ENCODE data around the gene CYLC2. TPM values are rescaled to one million over a fixed set of nuclear protein-coding genes. Genes with fewer than 3 reads are reported as not detected.

Gene CYLC2
- polyA plus RNA-seq, 3 donors, result not detected

DNA sequence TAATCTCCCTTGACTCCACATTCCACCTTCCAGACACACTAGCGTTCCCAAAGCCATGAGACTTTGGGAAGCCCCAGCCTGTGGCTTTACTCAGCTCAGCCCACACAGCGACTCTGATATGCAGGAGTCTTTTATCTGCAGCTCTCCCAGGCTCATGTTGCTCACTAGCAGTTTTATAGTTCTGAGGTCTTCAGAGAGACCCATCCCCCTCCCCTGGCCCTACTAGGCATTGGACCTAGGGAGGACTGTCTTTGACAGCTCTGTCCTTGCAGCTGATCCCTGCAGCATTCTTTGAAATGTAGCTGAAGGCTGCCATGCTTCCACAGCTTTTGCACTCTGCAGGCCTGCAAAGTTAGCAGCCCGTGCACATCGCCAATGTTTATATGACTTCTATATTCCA lies 19.9 kb upstream of the CYLC2 start:
- Histone ChIP-seq H3K9me3 (replicated peaks in 1 of 2; ENCODE audit: control insufficient read depth in 1 of 2, insufficient read depth in 1 of 2, low read length in 2 of 2) (peaks cover 14 to 16% of the 10 kb centered on the region in 2 donors), H3K4me1 (ENCODE audit: control insufficient read depth in 1 of 2, insufficient read depth in 2 of 2, low read length in 2 of 2) (no peaks in the 10 kb centered on the region), H3K27me3 (ENCODE audit: control insufficient read depth in 2 of 2, insufficient read depth in 2 of 2, low read length in 2 of 2) (no peaks in the 10 kb centered on the region), H3K4me2 (replicated peaks; ENCODE audit: extremely low read depth, low read length, poor library complexity, severe bottlenecking) (no peak overlapping the region), H3K27ac (ENCODE audit: low read depth in 1 of 2, low read length in 2 of 2) (no peak overlapping the region), H3K4me3 (replicated peaks in 1 of 3; ENCODE audit: low read depth in 2 of 3, low read length in 3 of 3) (no peak overlapping the region), H3K9ac (ENCODE audit: insufficient read depth, low read length, poor library complexity, severe bottlenecking) (no peak overlapping the region), H3K79me2 (ENCODE audit: insufficient read depth, low read length) (no peaks in the 10 kb centered on the region), H3K36me3 (replicated peaks in 1 of 2; ENCODE audit: control insufficient read depth in 1 of 2, insufficient read depth in 2 of 2, low read length in 2 of 2) (no peaks in the 10 kb centered on the region), H2AFZ (ENCODE audit: insufficient read depth, low read depth, low read length, poor library complexity, severe bottlenecking) (no peak overlapping the region), H4K20me1 (ENCODE audit: insufficient read depth, low read length) (no peaks in the 10 kb centered on the region)
- intact Hi-C loops (cut with micrococcal nuclease), result no loop called here
- WGBS (ENCODE audit: insufficient coverage), result 87% methylated on average over 4 of the region's 4 CpGs
- peaks cover 2 to 16% (median 9%) of the 10 kb centered on the region in 7 donors for H3K9me3 Mint-ChIP-seq
- no peaks in the 10 kb centered on the region for H3K36me3 Mint-ChIP-seq
- TF ChIP-seq, protein P1, sequence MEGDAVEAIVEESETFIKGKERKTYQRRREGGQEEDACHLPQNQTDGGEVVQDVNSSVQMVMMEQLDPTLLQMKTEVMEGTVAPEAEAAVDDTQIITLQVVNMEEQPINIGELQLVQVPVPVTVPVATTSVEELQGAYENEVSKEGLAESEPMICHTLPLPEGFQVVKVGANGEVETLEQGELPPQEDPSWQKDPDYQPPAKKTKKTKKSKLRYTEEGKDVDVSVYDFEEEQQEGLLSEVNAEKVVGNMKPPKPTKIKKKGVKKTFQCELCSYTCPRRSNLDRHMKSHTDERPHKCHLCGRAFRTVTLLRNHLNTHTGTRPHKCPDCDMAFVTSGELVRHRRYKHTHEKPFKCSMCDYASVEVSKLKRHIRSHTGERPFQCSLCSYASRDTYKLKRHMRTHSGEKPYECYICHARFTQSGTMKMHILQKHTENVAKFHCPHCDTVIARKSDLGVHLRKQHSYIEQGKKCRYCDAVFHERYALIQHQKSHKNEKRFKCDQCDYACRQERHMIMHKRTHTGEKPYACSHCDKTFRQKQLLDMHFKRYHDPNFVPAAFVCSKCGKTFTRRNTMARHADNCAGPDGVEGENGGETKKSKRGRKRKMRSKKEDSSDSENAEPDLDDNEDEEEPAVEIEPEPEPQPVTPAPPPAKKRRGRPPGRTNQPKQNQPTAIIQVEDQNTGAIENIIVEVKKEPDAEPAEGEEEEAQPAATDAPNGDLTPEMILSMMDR (IDR thresholded peaks at IDR 0.05), result no peak
- no peak for DNase-seq
- no peak overlapping the region for H3K4me3 Mint-ChIP-seq
- no peaks in the 10 kb centered on the region for H3K27me3 Mint-ChIP-seq (ENCODE audit: low read depth in 3 of 3)
- H3K27ac Mint-ChIP-seq, result peak overlapping the region in 1 of 7 donors; percentile 41
- H3K4me1 Mint-ChIP-seq, result no peaks in the 10 kb centered on the region

DNA sequence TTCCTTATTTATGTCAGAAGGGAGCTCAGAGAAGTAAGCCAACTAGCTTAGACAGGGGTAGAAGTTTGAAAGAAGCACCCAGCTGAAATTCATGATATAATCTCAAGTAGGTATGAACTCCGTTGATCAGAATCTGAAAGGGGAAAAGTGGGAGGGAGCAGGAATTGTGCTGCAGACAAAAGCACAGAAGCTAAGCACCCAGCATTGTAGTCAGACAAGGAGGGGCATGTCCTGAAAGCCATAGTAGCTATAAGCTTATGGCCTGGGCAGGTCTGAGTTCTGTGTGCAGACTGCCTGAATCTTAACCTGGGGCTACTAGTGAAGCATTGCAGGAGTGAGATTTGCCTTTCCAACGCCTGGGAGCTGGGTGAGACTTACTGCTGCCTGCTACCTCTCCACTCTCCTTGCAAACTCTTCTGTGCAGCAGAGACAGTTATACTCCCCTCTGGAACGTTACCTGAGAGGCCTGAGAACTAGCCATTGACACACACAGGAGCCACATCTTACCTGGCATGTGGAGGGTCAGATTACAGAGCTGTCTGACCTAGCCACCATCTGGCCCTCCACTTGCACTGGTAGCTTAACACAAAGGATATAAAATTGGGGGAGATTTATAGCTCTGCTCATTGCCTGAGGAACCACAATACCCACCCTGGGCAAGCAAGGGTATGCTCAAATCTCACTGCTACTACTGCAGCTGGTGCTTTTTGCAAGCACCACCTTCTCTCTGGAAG lies 9.8 kb upstream of the CYLC2 start:
- Histone ChIP-seq H3K27me3 (ENCODE audit: control insufficient read depth in 2 of 2, insufficient read depth in 2 of 2, low read length in 2 of 2) (no peaks in the 10 kb centered on the region), H3K36me3 (replicated peaks in 1 of 2; ENCODE audit: control insufficient read depth in 1 of 2, insufficient read depth in 2 of 2, low read length in 2 of 2) (no peaks in the 10 kb centered on the region), H3K4me1 (ENCODE audit: control insufficient read depth in 1 of 2, insufficient read depth in 2 of 2, low read length in 2 of 2) (no peaks in the 10 kb centered on the region), H3K4me2 (replicated peaks; ENCODE audit: extremely low read depth, low read length, poor library complexity, severe bottlenecking) (no peak overlapping the region), H2AFZ (ENCODE audit: insufficient read depth, low read depth, low read length, poor library complexity, severe bottlenecking) (no peak overlapping the region), H3K27ac (ENCODE audit: low read depth in 1 of 2, low read length in 2 of 2) (no peak overlapping the region), H4K20me1 (ENCODE audit: insufficient read depth, low read length) (no peaks in the 10 kb centered on the region), H3K9me3 (replicated peaks in 1 of 2; ENCODE audit: control insufficient read depth in 1 of 2, insufficient read depth in 1 of 2, low read length in 2 of 2) (no peaks in the 10 kb centered on the region), H3K79me2 (ENCODE audit: insufficient read depth, low read length) (no peaks in the 10 kb centered on the region), H3K4me3 (replicated peaks in 1 of 3; ENCODE audit: low read depth in 2 of 3, low read length in 3 of 3) (no peak overlapping the region), H3K9ac (ENCODE audit: insufficient read depth, low read length, poor library complexity, severe bottlenecking) (no peak overlapping the region)
- no peak for DNase-seq
- Mint-ChIP-seq H3K4me3 (no peak overlapping the region), H3K27ac (peak overlapping the region in 1 of 7 donors; percentile 15), H3K27me3 (ENCODE audit: low read depth in 3 of 3) (peaks cover 0 to 2% (median 0%) of the 10 kb centered on the region in 3 donors), H3K4me1 (no peaks in the 10 kb centered on the region), H3K36me3 (no peaks in the 10 kb centered on the region), H3K9me3 (peaks cover 0 to 6% (median 3%) of the 10 kb centered on the region in 7 donors)
- WGBS (ENCODE audit: insufficient coverage), result 80% methylated on average over 2 of the region's 3 CpGs
- TF ChIP-seq, protein P1 (IDR thresholded peaks at IDR 0.05), result no peak
- intact Hi-C loops (cut with micrococcal nuclease), result no loop called here

Measured in CD14-positive monocyte (primary cell).